SK-N-SH (cell line): ENCODE data around the gene SESN1.

Source experiments
- EP300 ChIP-seq, 2 experiments: IDR thresholded peaks; 2 replicates each; pipeline versions ENCODE4 v1.4.0 to v1.6.1; 2012; ENCODE audit warnings: borderline replicate concordance in 1 of 2, low read depth in 1 of 2, low read length in 1 of 2
- EZH2phosphoT487 ChIP-seq: fragments of 200-600 bp; sonication (generic); IDR thresholded peaks from 2 replicates; pipeline ENCODE4 v1.6.1; 2017; ENCODE audit warnings: low read depth, mixed run types, mild to moderate bottlenecking, antibody characterized with exemption, moderate library complexity, borderline replicate concordance
- FOXJ3 ChIP-seq: sonication (generic); formaldehyde crosslinking; IDR thresholded peaks from 2 replicates; pipeline ENCODE4 v1.5.1; 2020; ENCODE audit warnings: mild to moderate bottlenecking, missing genetic modification reagents
- GABPA ChIP-seq: IDR thresholded peaks from 2 replicates; pipeline ENCODE4 v1.4.0; 2012; ENCODE audit warnings: low read depth, mild to moderate bottlenecking
- GATA2 ChIP-seq: sonication (generic); formaldehyde crosslinking; IDR thresholded peaks from 2 replicates; pipeline ENCODE4 v1.5.0; 2020; ENCODE audit warnings: mild to moderate bottlenecking, missing genetic modification reagents
- JUND ChIP-seq: IDR thresholded peaks from 2 replicates; pipeline ENCODE4 v1.4.0; 2012
- POLR2AphosphoS5 ChIP-seq: IDR thresholded peaks from 2 replicates; pipeline ENCODE4 v1.6.1; 2012; ENCODE audit warnings: low read depth, low read length
- RCOR1 ChIP-seq: fragments of 150-350 bp; IDR thresholded peaks from 2 replicates; pipeline ENCODE4 v1.6.1; 2017; ENCODE audit warnings: antibody characterized with exemption, low read length
- TAF1 ChIP-seq: IDR thresholded peaks from 2 replicates; pipeline ENCODE4 v1.6.1; 2012; ENCODE audit warnings: low read depth, mild to moderate bottlenecking, low read length, moderate library complexity, borderline replicate concordance
- ZBTB33 ChIP-seq: IDR thresholded peaks from 2 replicates; pipeline ENCODE4 v1.4.0; 2012; ENCODE audit warnings: low read depth, borderline replicate concordance
- TF ChIP-seq, protein P1 (sequence below): fragments of 200-600 bp; sonication (generic); IDR thresholded peaks from 2 replicates; pipeline ENCODE4 v1.6.1; 2017; ENCODE audit warnings: antibody characterized with exemption, mild to moderate bottlenecking, moderate library complexity
- TF ChIP-seq, protein P2 (sequence below): fragments of 150-350 bp; IDR thresholded peaks from 2 replicates; pipeline ENCODE4 v1.6.1; 2016; ENCODE audit warnings: mild to moderate bottlenecking, low read depth, low read length
- TF ChIP-seq, protein P3 (sequence below): IDR thresholded peaks from 2 replicates; pipeline ENCODE4 v1.6.1; 2012; ENCODE audit warnings: mild to moderate bottlenecking, low read depth, low read length, moderate library complexity
- TF ChIP-seq, protein P4 (sequence below): IDR thresholded peaks from 2 replicates; pipeline ENCODE4 v1.4.0; 2012; ENCODE audit warnings: low read depth, borderline replicate concordance

DNA sequence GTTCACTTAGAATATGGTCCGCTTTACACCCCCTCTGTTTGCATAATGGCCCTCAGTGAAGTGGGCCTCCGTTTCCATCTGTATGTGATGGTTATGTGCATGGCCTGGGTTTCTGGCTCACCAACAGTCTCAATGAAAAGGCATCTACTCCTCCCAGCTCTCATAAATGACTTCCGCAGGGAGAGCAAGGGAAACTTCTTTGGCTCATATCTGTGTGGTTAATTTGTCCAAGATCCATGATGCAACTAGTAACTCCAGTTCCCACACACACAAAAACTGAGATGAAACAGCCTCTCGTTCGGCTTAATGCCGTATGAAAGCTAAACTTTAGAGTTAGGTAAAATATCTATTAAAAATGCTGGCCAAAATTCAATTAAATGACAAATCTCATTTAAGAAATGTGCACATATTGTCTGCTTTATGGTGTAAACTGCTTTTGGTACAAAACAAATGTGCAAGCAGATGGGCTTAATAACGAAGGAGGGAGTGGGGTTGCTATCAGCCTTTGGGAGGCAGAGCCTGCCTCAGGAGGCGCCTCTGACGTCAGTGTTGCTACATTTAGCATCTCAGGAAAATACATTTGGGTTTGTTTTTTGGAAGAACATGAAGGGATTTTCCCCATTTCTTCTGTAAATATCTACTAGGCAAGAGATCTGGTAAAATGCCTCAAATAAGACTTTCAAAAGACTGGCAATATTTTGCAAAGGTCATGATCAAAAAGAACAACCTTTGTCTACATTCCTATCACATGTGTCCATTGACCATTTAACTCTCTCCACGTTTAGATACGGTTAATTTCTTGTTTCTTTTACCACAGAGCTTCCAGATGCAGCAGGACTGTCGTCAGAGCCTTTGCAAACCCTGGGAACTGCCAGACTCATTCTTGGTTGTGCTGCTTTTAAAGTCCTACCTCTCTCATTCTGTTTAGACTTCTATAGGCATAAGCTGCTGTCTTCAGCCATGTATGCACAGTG, 149.7 kb downstream of the SESN1 start:
- no peak for TF ChIP-seq TAF1
- TF ChIP-seq, protein P1, sequence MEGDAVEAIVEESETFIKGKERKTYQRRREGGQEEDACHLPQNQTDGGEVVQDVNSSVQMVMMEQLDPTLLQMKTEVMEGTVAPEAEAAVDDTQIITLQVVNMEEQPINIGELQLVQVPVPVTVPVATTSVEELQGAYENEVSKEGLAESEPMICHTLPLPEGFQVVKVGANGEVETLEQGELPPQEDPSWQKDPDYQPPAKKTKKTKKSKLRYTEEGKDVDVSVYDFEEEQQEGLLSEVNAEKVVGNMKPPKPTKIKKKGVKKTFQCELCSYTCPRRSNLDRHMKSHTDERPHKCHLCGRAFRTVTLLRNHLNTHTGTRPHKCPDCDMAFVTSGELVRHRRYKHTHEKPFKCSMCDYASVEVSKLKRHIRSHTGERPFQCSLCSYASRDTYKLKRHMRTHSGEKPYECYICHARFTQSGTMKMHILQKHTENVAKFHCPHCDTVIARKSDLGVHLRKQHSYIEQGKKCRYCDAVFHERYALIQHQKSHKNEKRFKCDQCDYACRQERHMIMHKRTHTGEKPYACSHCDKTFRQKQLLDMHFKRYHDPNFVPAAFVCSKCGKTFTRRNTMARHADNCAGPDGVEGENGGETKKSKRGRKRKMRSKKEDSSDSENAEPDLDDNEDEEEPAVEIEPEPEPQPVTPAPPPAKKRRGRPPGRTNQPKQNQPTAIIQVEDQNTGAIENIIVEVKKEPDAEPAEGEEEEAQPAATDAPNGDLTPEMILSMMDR, result no peak
- TF ChIP-seq JUND, result no peak
- TF ChIP-seq, protein P2, sequence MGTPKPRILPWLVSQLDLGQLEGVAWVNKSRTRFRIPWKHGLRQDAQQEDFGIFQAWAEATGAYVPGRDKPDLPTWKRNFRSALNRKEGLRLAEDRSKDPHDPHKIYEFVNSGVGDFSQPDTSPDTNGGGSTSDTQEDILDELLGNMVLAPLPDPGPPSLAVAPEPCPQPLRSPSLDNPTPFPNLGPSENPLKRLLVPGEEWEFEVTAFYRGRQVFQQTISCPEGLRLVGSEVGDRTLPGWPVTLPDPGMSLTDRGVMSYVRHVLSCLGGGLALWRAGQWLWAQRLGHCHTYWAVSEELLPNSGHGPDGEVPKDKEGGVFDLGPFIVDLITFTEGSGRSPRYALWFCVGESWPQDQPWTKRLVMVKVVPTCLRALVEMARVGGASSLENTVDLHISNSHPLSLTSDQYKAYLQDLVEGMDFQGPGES, result no peak
- TF ChIP-seq POLR2AphosphoS5, result no peak
- TF ChIP-seq GATA2 (CRISPR knock-in tag), result no peak
- TF ChIP-seq, protein P3, sequence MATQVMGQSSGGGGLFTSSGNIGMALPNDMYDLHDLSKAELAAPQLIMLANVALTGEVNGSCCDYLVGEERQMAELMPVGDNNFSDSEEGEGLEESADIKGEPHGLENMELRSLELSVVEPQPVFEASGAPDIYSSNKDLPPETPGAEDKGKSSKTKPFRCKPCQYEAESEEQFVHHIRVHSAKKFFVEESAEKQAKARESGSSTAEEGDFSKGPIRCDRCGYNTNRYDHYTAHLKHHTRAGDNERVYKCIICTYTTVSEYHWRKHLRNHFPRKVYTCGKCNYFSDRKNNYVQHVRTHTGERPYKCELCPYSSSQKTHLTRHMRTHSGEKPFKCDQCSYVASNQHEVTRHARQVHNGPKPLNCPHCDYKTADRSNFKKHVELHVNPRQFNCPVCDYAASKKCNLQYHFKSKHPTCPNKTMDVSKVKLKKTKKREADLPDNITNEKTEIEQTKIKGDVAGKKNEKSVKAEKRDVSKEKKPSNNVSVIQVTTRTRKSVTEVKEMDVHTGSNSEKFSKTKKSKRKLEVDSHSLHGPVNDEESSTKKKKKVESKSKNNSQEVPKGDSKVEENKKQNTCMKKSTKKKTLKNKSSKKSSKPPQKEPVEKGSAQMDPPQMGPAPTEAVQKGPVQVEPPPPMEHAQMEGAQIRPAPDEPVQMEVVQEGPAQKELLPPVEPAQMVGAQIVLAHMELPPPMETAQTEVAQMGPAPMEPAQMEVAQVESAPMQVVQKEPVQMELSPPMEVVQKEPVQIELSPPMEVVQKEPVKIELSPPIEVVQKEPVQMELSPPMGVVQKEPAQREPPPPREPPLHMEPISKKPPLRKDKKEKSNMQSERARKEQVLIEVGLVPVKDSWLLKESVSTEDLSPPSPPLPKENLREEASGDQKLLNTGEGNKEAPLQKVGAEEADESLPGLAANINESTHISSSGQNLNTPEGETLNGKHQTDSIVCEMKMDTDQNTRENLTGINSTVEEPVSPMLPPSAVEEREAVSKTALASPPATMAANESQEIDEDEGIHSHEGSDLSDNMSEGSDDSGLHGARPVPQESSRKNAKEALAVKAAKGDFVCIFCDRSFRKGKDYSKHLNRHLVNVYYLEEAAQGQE, result no peak
- no peak for TF ChIP-seq GABPA
- TF ChIP-seq RCOR1, result no peak
- TF ChIP-seq EZH2phosphoT487, result no peak
- TF ChIP-seq FOXJ3 (CRISPR knock-in tag), result no peak
- TF ChIP-seq, protein P4, sequence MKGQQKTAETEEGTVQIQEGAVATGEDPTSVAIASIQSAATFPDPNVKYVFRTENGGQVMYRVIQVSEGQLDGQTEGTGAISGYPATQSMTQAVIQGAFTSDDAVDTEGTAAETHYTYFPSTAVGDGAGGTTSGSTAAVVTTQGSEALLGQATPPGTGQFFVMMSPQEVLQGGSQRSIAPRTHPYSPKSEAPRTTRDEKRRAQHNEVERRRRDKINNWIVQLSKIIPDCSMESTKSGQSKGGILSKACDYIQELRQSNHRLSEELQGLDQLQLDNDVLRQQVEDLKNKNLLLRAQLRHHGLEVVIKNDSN, result no peak
- no peak for TF ChIP-seq ZBTB33
- no peak for TF ChIP-seq EP300 (IDR thresholded peaks at IDR 0.05; ENCODE audit: borderline replicate concordance in 1 of 2, low read depth in 1 of 2, low read length in 1 of 2)
